ENCODE data around the gene ACER3. TPM values are rescaled to one million over a fixed set of nuclear protein-coding genes. Genes with fewer than 3 reads are reported as not detected.

ACER3 gene
- total and polyA plus RNA-seq, 2 of the 4 experiments (the other 2 are of a cell fraction) = 3.5 to 10.0 TPM

GRCh38 chr11:77055913-77056312 is 195.2 kb downstream of the ACER3 start:
- no peak overlapping the region for H2BK5ac ChIP-seq (ENCODE audit: low read depth, low read length, poor library complexity, severe bottlenecking)
- ChIA-PET POLR2A (ENCODE audit: unreplicated experiment) (no interaction called here), CTCF (no interaction called here)
- H3K4me1 ChIP-seq (ENCODE audit: control insufficient read depth, insufficient read depth, low read length) = no peaks in the 10 kb centered on the region
- no peak overlapping the region for H3K18ac ChIP-seq (ENCODE audit: low read depth, low read length)
- no peaks in the 10 kb centered on the region for H3K9me1 ChIP-seq (ENCODE audit: insufficient read depth, low read length)
- H2BK20ac ChIP-seq (ENCODE audit: low read depth, low read length) = no peak overlapping the region
- H3K9me3 ChIP-seq (ENCODE audit: control insufficient read depth, insufficient read depth, low read length) = peaks cover 15% of the 10 kb centered on the region
- BruUV-seq (replicated peaks) = no TSS peak
- H3K79me1 ChIP-seq (ENCODE audit: low read depth in 1 of 2, low read length in 2 of 2) = no peaks in the 10 kb centered on the region
- no peak overlapping the region for H3K27ac ChIP-seq (ENCODE audit: insufficient read depth, low read length)
- H3K4ac ChIP-seq (ENCODE audit: low read depth, low read length) = no peak overlapping the region
- no peak overlapping the region for H4K8ac ChIP-seq (ENCODE audit: low read depth in 2 of 2, low read length in 2 of 2)
- no peak overlapping the region for H3K4me2 ChIP-seq (ENCODE audit: low read depth, low read length)
- peaks cover 21% of the 10 kb centered on the region for H3K27me3 ChIP-seq (ENCODE audit: control insufficient read depth, insufficient read depth, low read length)
- dilution Hi-C loops (cut with HindIII; ENCODE audit: low sequenced_read_pairs, unreplicated experiment) (no loop called here), in situ Hi-C loops (cut with MboI; ENCODE audit: low sequenced_read_pairs) (no loop called here), intact Hi-C loops (cut with micrococcal nuclease) (no loop called here)
- no peak for DNase-seq
- H4K5ac ChIP-seq (ENCODE audit: low read depth, low read length) = no peak overlapping the region
- H3K4me3 ChIP-seq (ENCODE audit: insufficient read depth, low read depth, low read length) = no peak overlapping the region
- H2AFZ ChIP-seq (replicated peaks; ENCODE audit: low read length, poor library complexity) = no peak overlapping the region
- ATAC-seq (ENCODE audit: low read depth) = no peak
- 62% methylated on average over 2 of the region's 5 CpGs; no CpG with 5 or more reads in 1 of the 2 experiments for WGBS, 2 experiments (ENCODE audit: extremely low coverage in 2 of 2, insufficient read length in 1 of 2)
- no peak overlapping the region for H3K56ac ChIP-seq (ENCODE audit: extremely low read depth, insufficient read depth, low read length)
- no peak overlapping the region for H2BK120ac ChIP-seq (ENCODE audit: low read depth, low read length)
- no peak overlapping the region for H3K14ac ChIP-seq (replicated peaks; ENCODE audit: low read depth, low read length)
- no peaks in the 10 kb centered on the region for H3K36me3 ChIP-seq (ENCODE audit: control insufficient read depth, insufficient read depth, low read length)
- H4K91ac ChIP-seq (ENCODE audit: insufficient read depth, low read depth, low read length) = no peak overlapping the region
- H2AK9ac ChIP-seq (replicated peaks; ENCODE audit: low read depth, low read length, poor library complexity) = no peak overlapping the region
- H2BK15ac ChIP-seq (ENCODE audit: low read depth, low read length) = no peak overlapping the region
- no peak overlapping the region for H3K23ac ChIP-seq (ENCODE audit: low read depth, low read length)
- H4K20me1 ChIP-seq (ENCODE audit: insufficient read depth, low read length) = no peaks in the 10 kb centered on the region
- H2AK5ac ChIP-seq (ENCODE audit: low read depth, low read length) = no peak overlapping the region
- TF ChIP-seq MAZ (IDR thresholded peaks at IDR 0.05; ENCODE audit: borderline replicate concordance, low read depth, low read length) (no peak), NFE2L2 (IDR thresholded peaks at IDR 0.05; ENCODE audit: low read depth, low read length) (no peak), RFX5 (IDR thresholded peaks at IDR 0.05; ENCODE audit: low read depth, low read length) (no peak), RCOR1 (IDR thresholded peaks at IDR 0.05; ENCODE audit: insufficient replicate concordance, low read length) (no peak), CEBPB (IDR thresholded peaks at IDR 0.05; ENCODE audit: low read depth, low read length) (no peak), CHD1 (IDR thresholded peaks at IDR 0.05; ENCODE audit: low read depth, low read length) (no peak), MXI1 (IDR thresholded peaks at IDR 0.05; ENCODE audit: borderline replicate concordance, low read depth, low read length) (no peak), SMC3 (IDR thresholded peaks at IDR 0.05; ENCODE audit: low read depth, low read length) (no peak), USF2 (IDR thresholded peaks at IDR 0.05; ENCODE audit: low read depth, low read length) (no peak), FOS (IDR thresholded peaks at IDR 0.05; ENCODE audit: low read depth, low read length) (no peak), BHLHE40 (IDR thresholded peaks at IDR 0.05; ENCODE audit: low read depth, low read length) (no peak), CTCF (conservative IDR thresholded peaks at IDR 0.05; ENCODE audit: low read depth, low read length) (no peak), MAFK (IDR thresholded peaks at IDR 0.05; ENCODE audit: low read depth, low read length) (no peak), RAD21 (IDR thresholded peaks at IDR 0.05; ENCODE audit: low read length) (no peak), POLR2A (IDR thresholded peaks at IDR 0.05; ENCODE audit: low read depth, low read length) (no peak)
- TF ChIP-seq, protein P1, sequence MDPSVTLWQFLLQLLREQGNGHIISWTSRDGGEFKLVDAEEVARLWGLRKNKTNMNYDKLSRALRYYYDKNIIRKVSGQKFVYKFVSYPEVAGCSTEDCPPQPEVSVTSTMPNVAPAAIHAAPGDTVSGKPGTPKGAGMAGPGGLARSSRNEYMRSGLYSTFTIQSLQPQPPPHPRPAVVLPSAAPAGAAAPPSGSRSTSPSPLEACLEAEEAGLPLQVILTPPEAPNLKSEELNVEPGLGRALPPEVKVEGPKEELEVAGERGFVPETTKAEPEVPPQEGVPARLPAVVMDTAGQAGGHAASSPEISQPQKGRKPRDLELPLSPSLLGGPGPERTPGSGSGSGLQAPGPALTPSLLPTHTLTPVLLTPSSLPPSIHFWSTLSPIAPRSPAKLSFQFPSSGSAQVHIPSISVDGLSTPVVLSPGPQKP (IDR thresholded peaks at IDR 0.05; ENCODE audit: borderline replicate concordance, low read depth, low read length) = no peak
- no peak overlapping the region for H3K9ac ChIP-seq (ENCODE audit: low read depth, low read length)
